ENCODE measurements around the gene ZNF469. TPM values are rescaled to one million over a fixed set of nuclear protein-coding genes. Genes with fewer than 3 reads are reported as not detected.

Gene ZNF469
- total and polyA plus RNA-seq, 2 of the 13 experiments (the other 11 are each of a cell fraction or from before 2014, with no cell fraction given), result not detected

DNA sequence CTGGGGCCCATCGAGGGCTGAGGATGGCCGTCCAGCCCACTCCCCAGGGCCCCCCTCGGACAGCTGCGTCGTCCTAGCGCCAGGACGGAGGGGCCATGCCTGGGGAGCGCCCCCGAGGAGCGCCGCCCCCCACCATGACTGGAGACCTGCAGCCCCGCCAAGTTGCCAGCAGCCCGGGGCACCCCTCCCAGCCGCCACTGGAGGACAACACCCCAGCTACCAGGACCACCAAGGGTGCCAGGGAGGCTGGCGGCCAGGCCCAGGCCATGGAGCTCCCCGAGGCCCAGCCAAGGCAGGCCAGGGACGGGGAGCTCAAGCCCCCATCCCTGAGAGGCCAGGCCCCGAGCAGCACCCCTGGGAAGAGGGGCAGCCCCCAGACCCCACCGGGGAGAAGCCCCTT lies 44.6 kb downstream of the ZNF469 start:
- H3K9ac ChIP-seq (ENCODE audit: insufficient read depth, low read depth, low read length), result no peak overlapping the region
- no peaks in the 10 kb centered on the region for H3K36me3 ChIP-seq (replicated peaks in 1 of 2; ENCODE audit: control insufficient read depth in 1 of 2, insufficient read depth in 2 of 2, low read length in 2 of 2)
- H3K79me2 ChIP-seq (ENCODE audit: insufficient read depth, low read length), result no peaks in the 10 kb centered on the region
- no peak for FAIRE-seq
- H3K27ac ChIP-seq (ENCODE audit: extremely low read length, insufficient read depth, low read length), result no peak overlapping the region
- TF ChIP-seq MXI1 (IDR thresholded peaks at IDR 0.05; ENCODE audit: borderline replicate concordance, low read depth, low read length) (no peak), GFI1 (CRISPR knock-in tag; IDR thresholded peaks at IDR 0.05; ENCODE audit: borderline replicate concordance) (no peak), JARID2 (CRISPR knock-in tag; IDR thresholded peaks at IDR 0.05; ENCODE audit: insufficient replicate concordance) (no peak), CREM (IDR thresholded peaks at IDR 0.05) (no peak), CREM (CRISPR knock-in tag; IDR thresholded peaks at IDR 0.05) (no peak), POLR2A (IDR thresholded peaks at IDR 0.05; ENCODE audit: insufficient read depth in 1 of 2, low read depth in 2 of 2, low read length in 2 of 2) (no peak), ZNF17 (CRISPR knock-in tag; IDR thresholded peaks at IDR 0.05) (no peak), ZNF839 (CRISPR knock-in tag; IDR thresholded peaks at IDR 0.05; ENCODE audit: borderline replicate concordance) (no peak), HOXA7 (CRISPR knock-in tag; IDR thresholded peaks at IDR 0.05) (no peak), PREB (CRISPR knock-in tag; IDR thresholded peaks at IDR 0.05) (no peak), SNAPC5 (CRISPR knock-in tag; IDR thresholded peaks at IDR 0.05; ENCODE audit: borderline replicate concordance) (no peak), ZNF577 (CRISPR knock-in tag; IDR thresholded peaks at IDR 0.05; ENCODE audit: borderline replicate concordance, low read depth) (no peak), NR2F1 (CRISPR knock-in tag; IDR thresholded peaks at IDR 0.05) (no peak), REPIN1 (CRISPR knock-in tag; IDR thresholded peaks at IDR 0.05; ENCODE audit: borderline replicate concordance, low read depth) (no peak), ZNF138 (CRISPR knock-in tag; IDR thresholded peaks at IDR 0.05; ENCODE audit: low read depth) (no peak), CEBPG (CRISPR knock-in tag; IDR thresholded peaks at IDR 0.05) (no peak), XRCC5 (optimal IDR thresholded peaks at IDR 0.05; ENCODE audit: low read length) (no peak), TIGD3 (CRISPR knock-in tag; IDR thresholded peaks at IDR 0.05; ENCODE audit: borderline replicate concordance) (no peak), KLF12 (CRISPR knock-in tag; IDR thresholded peaks at IDR 0.05; ENCODE audit: borderline replicate concordance) (no peak), POLR2AphosphoS2 (IDR thresholded peaks at IDR 0.05; ENCODE audit: low read depth, low read length) (no peak), ZNF10 (CRISPR knock-in tag; IDR thresholded peaks at IDR 0.05; ENCODE audit: borderline replicate concordance, low read depth) (no peak)
- no peaks in the 10 kb centered on the region for H3K9me3 ChIP-seq (ENCODE audit: low read length)
- H2AFZ ChIP-seq (ENCODE audit: low read length), result no peak overlapping the region
- peaks cover 5% of the 10 kb centered on the region; the same call in 1 of the 2 replicates for H4K20me1 ChIP-seq (ENCODE audit: insufficient read depth, low read length)
- intact Hi-C loops (cut with micrococcal nuclease; ENCODE audit: unreplicated experiment), result no loop called here
- BruUV-seq (replicated peaks), result no TSS peak
- no peak overlapping the region for H3K4me2 ChIP-seq (ENCODE audit: low read depth, low read length)
- ChIA-PET CTCF (ENCODE audit: low intra/inter-chr PET ratio, low total read pairs) (no interaction called here), POLR2A (no interaction called here)
- H3K4me1 ChIP-seq (ENCODE audit: insufficient read depth, low read length), result no peaks in the 10 kb centered on the region
- 4% methylated on average over 5 of the region's 19 CpGs for WGBS (ENCODE audit: low lambda C conversion rate)
- ATAC-seq, result no peak
- H3K27me3 ChIP-seq (ENCODE audit: control insufficient read depth in 1 of 2, insufficient read depth in 2 of 2, low read length in 2 of 2), result peaks cover 51 to 90% of the 10 kb centered on the region in 2 experiments
- in situ Hi-C loops (cut with HindIII; ENCODE audit: extremely low pct_ligation_motif_present, low pct_unique_long_range_greater_than_20kb), result no loop called here
- DNase-seq (ENCODE audit: low spot score), result no peak
- no peak overlapping the region for H3K4me3 ChIP-seq (replicated peaks in 1 of 3; ENCODE audit: insufficient read depth in 1 of 3, low read depth in 2 of 3, low read length in 3 of 3)
